HG02588 (cell line): ENCODE results near the gene JMJD7.

ENCODE experiments used
- ATAC-seq: cut with Tn5 transposase; IDR thresholded peaks from one replicate; pipeline ENCODE4 v1.9.1; 2021; ENCODE audit warnings: mild to moderate bottlenecking, moderate library complexity; ENCODE audit not compliant: unreplicated experiment

The JMJD7 gene

DNA sequence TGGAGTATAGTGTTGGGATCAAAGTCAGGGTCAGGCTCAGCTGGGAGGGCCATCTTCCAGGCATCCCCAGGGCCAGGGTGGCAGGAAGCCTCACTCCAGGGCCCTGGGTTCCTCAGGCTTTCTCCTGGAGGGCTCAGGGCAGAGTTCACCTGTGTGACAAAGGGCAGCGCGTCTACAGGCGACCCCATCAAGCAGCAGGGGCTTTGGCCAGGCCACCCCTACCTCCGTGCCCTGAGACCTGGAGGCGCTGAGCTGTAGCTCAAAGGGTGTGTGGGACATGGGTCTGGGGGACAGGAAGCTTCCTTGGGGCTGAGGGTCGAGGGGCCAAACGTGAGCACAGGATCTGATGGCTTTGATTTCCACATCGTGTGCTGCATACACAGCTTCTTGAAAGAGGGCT, 53.2 kb downstream of the JMJD7 start:
- ATAC-seq = no peak

DNA sequence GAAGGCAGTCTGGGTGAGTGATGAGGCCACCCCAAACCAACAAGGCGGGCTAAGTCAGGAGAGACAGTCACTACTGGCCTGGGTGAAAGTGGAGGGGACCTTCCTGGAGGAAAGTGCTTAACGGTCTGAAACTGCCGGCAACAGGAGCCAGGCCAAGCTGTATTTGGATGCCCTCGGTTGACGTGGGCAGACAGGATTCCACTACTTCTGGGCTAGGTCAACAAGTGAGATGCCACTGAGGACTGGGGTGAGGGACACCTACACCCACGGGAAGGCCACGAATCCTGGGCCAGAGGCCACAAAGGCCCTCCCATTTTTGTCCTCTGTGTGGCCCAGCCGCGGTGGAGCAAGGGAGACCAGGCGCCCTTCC, 53.6 kb downstream of the JMJD7 start:
- no peak for ATAC-seq

DNA sequence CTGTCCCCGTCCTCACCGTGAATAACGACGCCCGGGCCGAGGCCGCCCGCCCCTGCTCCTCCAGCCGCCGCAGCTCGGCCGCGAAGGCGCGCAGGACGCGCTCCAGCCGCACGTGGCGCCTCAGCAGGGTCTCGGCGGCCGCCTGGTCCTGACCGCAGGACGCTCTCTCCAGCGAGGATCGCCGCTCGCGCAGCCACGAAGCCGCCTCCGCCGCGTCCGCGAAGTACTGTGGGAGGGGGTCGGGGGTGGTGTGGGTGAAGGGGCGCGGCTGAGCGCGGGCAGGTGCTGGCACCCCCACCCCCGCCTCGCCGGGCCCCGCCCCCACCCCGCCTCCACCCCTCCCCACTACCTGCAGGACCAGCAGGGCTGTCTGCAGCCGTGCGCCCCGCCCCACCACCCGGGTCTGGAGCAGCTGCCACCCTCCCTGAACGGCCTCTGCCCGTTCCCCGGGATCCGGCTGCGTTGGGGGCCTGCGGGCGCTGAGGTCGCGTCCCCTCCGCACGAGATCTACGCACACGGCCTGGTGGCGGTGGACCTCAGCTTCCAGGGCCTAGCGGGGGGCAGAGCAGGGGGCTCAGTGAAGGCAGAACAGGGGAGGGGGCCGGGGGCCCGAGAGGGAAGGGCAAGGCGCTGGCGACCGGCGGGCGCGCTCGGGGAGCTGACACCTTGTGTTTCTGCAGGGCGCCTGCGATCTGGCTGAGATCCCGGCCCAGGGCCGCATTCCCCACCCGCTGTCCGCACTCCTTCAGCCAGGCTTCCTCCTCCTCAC, 54.2 kb downstream of the JMJD7 start:
- no peak for ATAC-seq

DNA sequence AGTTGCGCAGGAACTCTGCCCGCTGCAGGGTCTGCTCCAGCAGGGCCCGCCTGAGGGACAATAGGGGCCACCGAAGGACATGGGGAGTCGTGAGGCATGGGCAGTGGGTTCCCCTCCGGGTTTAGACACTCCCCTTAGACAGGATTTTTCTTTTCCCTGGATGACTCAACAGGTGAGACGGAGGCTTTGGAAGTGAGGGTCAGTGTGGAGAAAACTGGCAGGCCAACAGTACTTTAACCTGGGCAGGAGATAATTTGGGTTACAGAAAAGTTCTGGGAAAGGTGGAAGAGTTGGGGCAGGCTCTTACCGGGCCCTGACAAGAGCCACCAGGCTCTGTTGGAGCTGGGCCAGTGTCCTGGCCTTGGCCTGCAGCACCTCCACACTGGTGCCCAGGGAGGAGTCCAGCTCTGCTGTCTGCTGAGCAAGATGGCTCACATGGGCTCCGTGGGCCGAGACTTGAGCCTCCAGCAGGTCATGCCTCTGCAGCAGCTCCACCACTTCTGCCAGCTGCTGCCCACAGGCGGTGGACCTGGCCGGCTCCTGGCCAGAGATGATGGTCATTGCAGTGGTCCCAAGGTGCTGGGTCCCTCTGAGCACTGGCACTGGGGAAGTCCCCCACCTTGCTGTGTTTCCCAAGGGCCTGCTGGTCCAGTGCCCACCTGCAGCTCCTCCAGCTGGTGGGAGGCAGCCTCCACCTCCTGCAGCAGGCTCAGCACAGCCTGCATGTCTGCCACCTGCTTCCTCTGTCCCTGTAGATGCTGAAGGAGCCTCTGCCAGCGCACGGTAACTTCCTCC, 55.0 kb downstream of the JMJD7 start:
- ATAC-seq = no peak

DNA sequence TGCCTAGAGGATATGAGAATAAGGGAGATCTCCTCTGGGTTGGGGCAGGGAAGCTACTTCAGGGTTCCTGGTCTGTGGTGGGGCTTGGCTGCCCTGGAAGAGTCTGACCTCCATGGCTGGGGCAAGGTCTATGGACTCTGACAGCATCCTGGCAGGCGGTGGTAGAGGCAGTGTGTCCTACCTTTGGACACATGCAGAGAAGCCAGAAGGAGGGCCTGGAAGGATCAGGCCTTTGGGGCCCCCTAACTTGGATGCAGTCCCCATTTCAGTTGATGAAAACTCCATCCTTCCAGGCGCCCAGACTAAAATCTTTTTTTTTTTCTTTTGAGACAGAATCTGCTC, 55.6 kb downstream of the JMJD7 start:
- ATAC-seq = no peak

DNA sequence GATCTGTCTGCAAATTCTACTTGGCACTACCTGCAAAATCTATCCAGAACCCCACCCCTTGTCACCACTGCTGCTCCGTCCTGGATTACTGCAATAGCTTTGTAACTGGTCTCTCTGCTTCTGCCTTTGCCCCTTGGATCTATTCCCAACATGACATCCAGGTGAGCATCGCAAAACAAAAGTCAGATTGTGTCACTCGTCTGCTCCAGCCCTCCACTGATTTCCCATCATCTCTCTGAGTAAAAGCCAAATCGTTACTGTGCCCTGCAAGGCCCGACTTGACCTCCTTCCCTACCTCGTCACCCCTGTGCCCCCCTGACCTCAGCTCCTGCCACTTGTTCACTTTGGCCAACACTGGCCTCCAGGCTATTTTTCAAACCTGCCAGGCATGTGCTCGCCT, 56.6 kb downstream of the JMJD7 start:
- ATAC-seq = no peak

DNA sequence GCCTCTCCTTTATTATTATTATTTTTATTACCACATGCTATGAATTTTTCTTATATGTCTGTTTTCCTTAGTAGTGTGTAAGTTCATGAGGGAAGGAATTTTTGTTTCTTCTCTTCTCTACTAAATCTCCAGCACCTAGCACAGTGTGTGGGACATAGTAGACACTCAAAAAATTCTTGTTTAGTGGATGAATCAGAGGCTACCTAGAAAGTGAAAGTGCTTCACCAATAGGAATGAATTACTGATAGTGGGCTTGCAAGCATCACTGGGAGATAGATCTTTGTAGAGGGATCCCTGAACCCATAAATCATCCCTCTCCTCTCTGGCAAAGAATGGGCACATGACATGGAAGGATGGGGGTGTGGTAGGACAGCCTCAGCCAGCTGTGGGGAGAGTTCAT, 57.4 kb downstream of the JMJD7 start:
- no peak for ATAC-seq

DNA sequence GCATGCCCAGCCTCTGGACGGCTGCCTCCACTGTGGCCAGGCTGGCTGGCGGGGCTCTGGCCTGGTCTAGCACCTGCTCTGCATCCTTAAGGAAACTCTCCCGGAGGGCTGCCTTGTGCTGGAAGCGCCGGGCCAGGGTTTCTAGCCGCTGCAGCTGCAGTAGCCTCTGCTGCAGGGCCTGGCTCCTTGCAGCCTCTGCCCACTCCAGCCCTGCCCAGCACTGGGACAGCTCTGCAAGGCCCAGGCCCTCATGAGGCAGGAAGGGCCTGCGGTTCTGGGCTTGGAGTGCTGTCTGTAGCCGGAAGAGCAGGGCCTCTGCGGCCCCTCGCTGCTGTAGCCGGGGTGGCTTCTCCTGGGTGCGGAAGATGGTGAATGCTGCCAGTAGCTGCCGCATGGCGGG, 57.9 kb downstream of the JMJD7 start:
- no peak for ATAC-seq

DNA sequence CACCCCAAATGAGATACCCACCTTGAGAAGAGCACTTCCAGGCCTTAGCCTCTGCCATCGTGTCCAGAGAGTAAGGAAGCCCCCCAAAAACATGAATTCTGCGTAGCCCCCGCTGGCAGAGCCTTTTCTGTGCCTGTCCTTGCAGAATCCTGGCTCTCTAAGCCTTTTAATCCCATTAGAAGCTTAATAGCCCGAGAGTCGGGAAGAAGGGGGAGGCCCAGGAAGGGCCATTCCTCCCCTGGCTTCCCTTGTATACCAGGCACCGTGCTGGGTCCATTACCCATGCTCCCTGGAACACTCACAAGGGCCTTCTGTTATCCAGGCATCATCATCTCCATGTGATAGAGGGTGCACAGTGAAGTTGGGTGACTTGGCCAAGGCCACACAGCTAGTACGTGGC, 58.8 kb downstream of the JMJD7 start:
- ATAC-seq = no peak

DNA sequence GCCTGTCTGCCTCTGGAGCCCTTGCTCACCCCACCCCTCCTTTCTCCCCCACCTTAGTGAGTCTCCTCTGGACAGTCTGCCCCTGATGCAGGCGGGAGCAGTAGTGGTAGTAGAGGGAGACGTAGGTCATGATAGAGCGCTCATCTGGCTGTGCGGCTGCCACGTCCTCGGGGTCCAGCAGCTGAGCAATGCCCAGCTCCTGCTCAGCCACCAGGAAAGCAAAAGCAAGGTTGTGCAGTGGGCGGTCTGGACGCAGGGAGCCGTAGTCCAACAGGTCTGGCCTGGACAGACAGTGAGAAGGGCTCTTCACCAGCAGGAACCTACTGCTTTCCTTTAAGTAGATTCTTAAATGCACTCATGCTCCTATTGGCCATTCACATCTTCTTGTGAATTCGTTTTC, 59.3 kb downstream of the JMJD7 start:
- ATAC-seq = no peak
